ENCODE data around the gene BOK. TPM values are rescaled to one million over a fixed set of nuclear protein-coding genes. Genes with fewer than 3 reads are reported as not detected.

BOK gene
- total RNA-seq, 1 experiment from 2014 or later, result 41.5 TPM

DNA sequence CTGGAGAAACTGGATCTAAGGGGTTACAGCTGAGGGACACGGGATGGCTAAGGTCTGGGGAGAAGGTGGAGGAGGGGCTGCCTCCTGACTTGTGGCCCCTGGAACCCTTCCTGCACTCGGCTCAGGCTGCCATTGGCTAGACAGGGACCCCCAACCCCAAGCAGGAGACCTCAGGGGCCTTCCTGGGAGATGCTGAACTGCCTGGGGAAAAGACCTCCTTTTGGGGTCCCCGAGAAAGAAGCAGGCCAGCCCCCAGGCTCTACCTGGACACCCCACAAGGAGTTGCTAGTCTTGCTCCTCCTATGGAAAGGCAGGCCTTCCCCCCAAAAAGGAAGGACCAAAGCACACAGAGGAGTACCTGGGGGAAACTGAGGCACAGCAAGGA is 10.1 kb upstream of the BOK start (continued):
- TF ChIP-seq, protein P1, sequence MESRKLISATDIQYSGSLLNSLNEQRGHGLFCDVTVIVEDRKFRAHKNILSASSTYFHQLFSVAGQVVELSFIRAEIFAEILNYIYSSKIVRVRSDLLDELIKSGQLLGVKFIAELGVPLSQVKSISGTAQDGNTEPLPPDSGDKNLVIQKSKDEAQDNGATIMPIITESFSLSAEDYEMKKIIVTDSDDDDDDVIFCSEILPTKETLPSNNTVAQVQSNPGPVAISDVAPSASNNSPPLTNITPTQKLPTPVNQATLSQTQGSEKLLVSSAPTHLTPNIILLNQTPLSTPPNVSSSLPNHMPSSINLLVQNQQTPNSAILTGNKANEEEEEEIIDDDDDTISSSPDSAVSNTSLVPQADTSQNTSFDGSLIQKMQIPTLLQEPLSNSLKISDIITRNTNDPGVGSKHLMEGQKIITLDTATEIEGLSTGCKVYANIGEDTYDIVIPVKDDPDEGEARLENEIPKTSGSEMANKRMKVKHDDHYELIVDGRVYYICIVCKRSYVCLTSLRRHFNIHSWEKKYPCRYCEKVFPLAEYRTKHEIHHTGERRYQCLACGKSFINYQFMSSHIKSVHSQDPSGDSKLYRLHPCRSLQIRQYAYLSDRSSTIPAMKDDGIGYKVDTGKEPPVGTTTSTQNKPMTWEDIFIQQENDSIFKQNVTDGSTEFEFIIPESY (IDR thresholded peaks at IDR 0.05; ENCODE audit: extremely low read depth, insufficient replicate concordance, low read length), result no peak
- TF ChIP-seq CBX3 (IDR thresholded peaks at IDR 0.05; ENCODE audit: low read depth) (no peak), JUND (IDR thresholded peaks at IDR 0.05) (no peak)

DNA sequence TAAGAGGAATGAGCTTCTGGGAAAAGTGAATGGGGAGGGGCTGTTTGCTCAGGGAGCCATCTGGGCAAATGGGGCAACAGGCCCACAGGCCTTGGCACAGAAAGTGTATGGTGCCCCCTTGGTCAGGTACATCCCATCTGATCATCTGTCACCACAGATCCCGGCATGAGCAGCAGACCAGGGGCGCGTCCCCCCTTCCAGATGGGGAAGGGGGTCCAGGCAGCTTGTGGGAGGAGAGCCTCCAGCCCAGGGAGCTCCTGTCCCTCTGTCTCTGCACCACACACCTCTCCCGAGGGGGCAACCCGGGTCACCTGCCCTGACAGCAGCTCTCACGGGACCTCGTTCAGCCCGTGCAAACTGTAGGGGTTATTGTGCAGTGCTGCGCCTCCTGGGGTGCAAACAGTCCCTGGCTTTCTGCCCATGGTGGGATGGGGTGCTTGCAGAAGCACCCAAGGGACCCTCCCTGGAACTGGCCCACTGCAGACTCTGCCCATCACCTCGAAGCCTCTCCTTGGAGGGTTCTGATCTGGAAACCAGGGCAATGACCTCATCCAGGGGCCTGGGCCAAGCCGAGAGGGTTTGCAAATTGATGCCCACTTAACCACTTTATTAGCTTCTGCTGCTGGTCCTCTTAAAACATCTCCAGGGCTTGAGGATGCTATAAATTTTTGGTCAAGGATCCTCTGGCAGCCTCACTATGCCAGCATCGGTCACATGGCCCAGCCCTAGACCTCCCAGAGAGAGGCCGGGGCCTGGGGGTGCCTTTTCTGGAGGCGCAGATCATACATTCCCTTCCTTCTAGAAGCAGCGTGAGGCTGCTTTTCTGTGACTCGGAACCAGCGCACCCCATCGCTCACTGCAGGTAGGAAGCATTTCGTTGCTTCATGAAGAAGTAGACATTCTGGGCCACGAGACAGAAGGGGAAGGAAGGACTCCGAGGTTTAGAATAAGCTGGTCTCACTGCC is 7.6 kb upstream of the BOK start:
- H4K20me1 ChIP-seq (ENCODE audit: insufficient read depth), result no peaks in the 10 kb centered on the region
- no peak overlapping the region for H3K27ac ChIP-seq (ENCODE audit: low read depth, low read length)
- ChIA-PET RAD21 (ENCODE audit: low non-redundant PET in 1 of 2, low total read pairs in 2 of 2, uncharacterized antibody in 2 of 2, unreplicated experiment in 2 of 2) (interaction anchor here in 1 of 2 experiments (0.6 kb wide), 1 partner anchor 108 kb away, joined by 4 read pairs; no protein-coding TSS in a partner anchor), CTCF (no interaction called here), POLR2A (no interaction called here)
- H3K9ac ChIP-seq (ENCODE audit: low read length), result no peak overlapping the region
- DNase-seq (ENCODE audit: low read depth, low spot score) (no peak), ATAC-seq (no peak)
- no peak overlapping the region for H3K4me2 ChIP-seq (ENCODE audit: low read length)
- H3K4me1 ChIP-seq (ENCODE audit: control insufficient read depth in 1 of 2, insufficient read depth in 2 of 2, low read length in 2 of 2), result peaks cover 14 to 33% of the 10 kb centered on the region in 2 experiments
- no peaks in the 10 kb centered on the region for H3K9me2 ChIP-seq (ENCODE audit: insufficient read depth)
- intact Hi-C loops (cut with micrococcal nuclease), result loop anchor here (10.0 kb wide), 1 partner anchor 334 kb away; no protein-coding TSS in a partner anchor
- no peaks in the 10 kb centered on the region for H3K9me3 ChIP-seq (ENCODE audit: control insufficient read depth in 1 of 2, insufficient read depth in 1 of 2, low read depth in 1 of 2, low read length in 2 of 2)
- H3K79me2 ChIP-seq (ENCODE audit: insufficient read depth, low read length), result no peaks in the 10 kb centered on the region
- no peak overlapping the region for H3K4me3 ChIP-seq (replicated peaks in 1 of 2; ENCODE audit: low read depth in 1 of 2, low read length in 2 of 2)
- no peak overlapping the region for H2AFZ ChIP-seq (ENCODE audit: low read depth, low read length, poor library complexity, severe bottlenecking)
- TF ChIP-seq, protein P2, sequence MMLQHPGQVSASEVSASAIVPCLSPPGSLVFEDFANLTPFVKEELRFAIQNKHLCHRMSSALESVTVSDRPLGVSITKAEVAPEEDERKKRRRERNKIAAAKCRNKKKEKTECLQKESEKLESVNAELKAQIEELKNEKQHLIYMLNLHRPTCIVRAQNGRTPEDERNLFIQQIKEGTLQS (IDR thresholded peaks at IDR 0.05), result no peak
- TF ChIP-seq CEBPB (IDR thresholded peaks at IDR 0.05; ENCODE audit: low read depth) (no peak), SP1 (IDR thresholded peaks at IDR 0.05; ENCODE audit: low read depth) (no peak), RAD21 (IDR thresholded peaks at IDR 0.05; ENCODE audit: low read depth) (no peak), ZFX (IDR thresholded peaks at IDR 0.05) (no peak), POLR2A (IDR thresholded peaks at IDR 0.05; ENCODE audit: borderline replicate concordance, extremely low read depth, insufficient read depth, insufficient read length) (no peak), ELF1 (IDR thresholded peaks at IDR 0.05; ENCODE audit: borderline replicate concordance, low read depth) (no peak), YY1 (IDR thresholded peaks at IDR 0.05; ENCODE audit: extremely low read depth, insufficient replicate concordance, low read depth, low read length) (no peak), POLR2AphosphoS5 (IDR thresholded peaks at IDR 0.05; ENCODE audit: low read depth, low read length) (no peak), FOSL1 (IDR thresholded peaks at IDR 0.05; ENCODE audit: low read depth) (no peak)
- TF ChIP-seq, protein P1 (IDR thresholded peaks at IDR 0.05; ENCODE audit: extremely low read depth, insufficient replicate concordance, low read length), result no peak
- TF ChIP-seq, protein P3, sequence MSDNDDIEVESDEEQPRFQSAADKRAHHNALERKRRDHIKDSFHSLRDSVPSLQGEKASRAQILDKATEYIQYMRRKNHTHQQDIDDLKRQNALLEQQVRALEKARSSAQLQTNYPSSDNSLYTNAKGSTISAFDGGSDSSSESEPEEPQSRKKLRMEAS (IDR thresholded peaks at IDR 0.05), result no peak
- TF ChIP-seq, protein P4, sequence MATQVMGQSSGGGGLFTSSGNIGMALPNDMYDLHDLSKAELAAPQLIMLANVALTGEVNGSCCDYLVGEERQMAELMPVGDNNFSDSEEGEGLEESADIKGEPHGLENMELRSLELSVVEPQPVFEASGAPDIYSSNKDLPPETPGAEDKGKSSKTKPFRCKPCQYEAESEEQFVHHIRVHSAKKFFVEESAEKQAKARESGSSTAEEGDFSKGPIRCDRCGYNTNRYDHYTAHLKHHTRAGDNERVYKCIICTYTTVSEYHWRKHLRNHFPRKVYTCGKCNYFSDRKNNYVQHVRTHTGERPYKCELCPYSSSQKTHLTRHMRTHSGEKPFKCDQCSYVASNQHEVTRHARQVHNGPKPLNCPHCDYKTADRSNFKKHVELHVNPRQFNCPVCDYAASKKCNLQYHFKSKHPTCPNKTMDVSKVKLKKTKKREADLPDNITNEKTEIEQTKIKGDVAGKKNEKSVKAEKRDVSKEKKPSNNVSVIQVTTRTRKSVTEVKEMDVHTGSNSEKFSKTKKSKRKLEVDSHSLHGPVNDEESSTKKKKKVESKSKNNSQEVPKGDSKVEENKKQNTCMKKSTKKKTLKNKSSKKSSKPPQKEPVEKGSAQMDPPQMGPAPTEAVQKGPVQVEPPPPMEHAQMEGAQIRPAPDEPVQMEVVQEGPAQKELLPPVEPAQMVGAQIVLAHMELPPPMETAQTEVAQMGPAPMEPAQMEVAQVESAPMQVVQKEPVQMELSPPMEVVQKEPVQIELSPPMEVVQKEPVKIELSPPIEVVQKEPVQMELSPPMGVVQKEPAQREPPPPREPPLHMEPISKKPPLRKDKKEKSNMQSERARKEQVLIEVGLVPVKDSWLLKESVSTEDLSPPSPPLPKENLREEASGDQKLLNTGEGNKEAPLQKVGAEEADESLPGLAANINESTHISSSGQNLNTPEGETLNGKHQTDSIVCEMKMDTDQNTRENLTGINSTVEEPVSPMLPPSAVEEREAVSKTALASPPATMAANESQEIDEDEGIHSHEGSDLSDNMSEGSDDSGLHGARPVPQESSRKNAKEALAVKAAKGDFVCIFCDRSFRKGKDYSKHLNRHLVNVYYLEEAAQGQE (IDR thresholded peaks at IDR 0.05; ENCODE audit: low read depth), result no peak
- H3K36me3 ChIP-seq (ENCODE audit: control insufficient read depth in 1 of 2, insufficient read depth in 2 of 2, low read length in 2 of 2), result no peaks in the 10 kb centered on the region
- H3K27me3 ChIP-seq (ENCODE audit: insufficient read depth, low read length), result no peaks in the 10 kb centered on the region
- BruUV-seq (replicated peaks), result no TSS peak

Measured in HCT116 (cell line).